Nephron progenitor cell (in vitro differentiated cells): ENCODE measurements around the gene WLS.

Experiments
- DNase-seq: peaks from one replicate; pipeline ENCODE4 v3.0.0; 2021
- H3K27ac Mint-ChIP-seq: 2 replicates; pipeline ENCODE4 v1.8.0; 2021; ENCODE audit warnings: mild to moderate bottlenecking, moderate library complexity, mixed read lengths
- H3K27me3 Mint-ChIP-seq: 2 replicates; pipeline ENCODE4 v1.8.0; 2021; ENCODE audit warnings: mild to moderate bottlenecking, low read depth, mixed read lengths; ENCODE audit not compliant: poor library complexity
- H3K36me3 Mint-ChIP-seq: 2 replicates; pipeline ENCODE4 v1.8.0; 2021; ENCODE audit warnings: low read depth, mixed read lengths
- H3K4me1 Mint-ChIP-seq: 2 replicates; pipeline ENCODE4 v1.8.0; 2021; ENCODE audit warnings: mixed read lengths
- H3K4me3 Mint-ChIP-seq: 2 replicates; pipeline ENCODE4 v1.8.0; 2021; ENCODE audit warnings: mild to moderate bottlenecking, moderate library complexity, mixed read lengths
- H3K9me3 Mint-ChIP-seq: 2 replicates; pipeline ENCODE4 v1.8.0; 2021; ENCODE audit warnings: mild to moderate bottlenecking, moderate library complexity, mixed read lengths
- TF ChIP-seq, protein P1 (sequence below): fragments of 200-600 bp; sonication (generic); IDR thresholded peaks from 2 replicates; pipeline ENCODE4 v1.5.0; 2021; ENCODE audit warnings: antibody characterized with exemption

The WLS gene

DNA sequence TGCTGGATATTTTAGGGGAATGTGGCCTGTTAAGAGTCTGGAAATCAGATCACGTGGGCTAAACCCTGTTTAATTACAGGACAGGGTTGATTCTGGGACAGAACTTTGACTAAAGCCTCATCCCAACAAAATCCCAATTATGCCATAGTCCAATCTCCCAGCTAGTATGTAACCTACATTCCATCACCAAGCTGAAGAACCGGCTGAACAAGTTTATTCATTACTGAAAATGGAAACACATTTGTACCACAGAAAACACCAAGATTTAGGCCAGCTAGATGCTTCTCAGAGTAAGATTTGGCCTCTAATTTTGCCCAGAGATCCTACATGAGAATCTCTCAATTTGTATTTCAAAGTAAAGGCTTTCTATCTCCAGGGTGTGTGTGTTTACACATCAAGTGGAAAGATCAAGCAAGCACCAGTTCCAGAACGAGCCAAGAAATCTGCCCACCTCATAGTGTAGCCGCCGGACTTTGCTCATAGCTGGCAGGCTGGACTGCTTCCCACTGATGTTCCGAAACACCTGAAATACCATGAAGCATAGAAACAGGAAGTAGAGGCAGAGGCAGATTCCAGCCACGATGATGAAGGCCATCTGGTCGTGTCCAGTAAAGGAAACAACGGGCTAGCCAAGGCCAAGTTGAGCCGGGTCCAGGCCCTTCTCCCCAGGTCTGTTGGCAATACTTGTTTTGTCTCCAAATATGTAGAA, 86.8 kb downstream of the WLS start:
- peaks cover 12% of the 10 kb centered on the region for H3K4me1 Mint-ChIP-seq
- H3K4me3 Mint-ChIP-seq: no peak overlapping the region
- no peaks in the 10 kb centered on the region for H3K9me3 Mint-ChIP-seq
- DNase-seq: no peak
- H3K27me3 Mint-ChIP-seq: peaks cover 3% of the 10 kb centered on the region
- TF ChIP-seq, protein P1, sequence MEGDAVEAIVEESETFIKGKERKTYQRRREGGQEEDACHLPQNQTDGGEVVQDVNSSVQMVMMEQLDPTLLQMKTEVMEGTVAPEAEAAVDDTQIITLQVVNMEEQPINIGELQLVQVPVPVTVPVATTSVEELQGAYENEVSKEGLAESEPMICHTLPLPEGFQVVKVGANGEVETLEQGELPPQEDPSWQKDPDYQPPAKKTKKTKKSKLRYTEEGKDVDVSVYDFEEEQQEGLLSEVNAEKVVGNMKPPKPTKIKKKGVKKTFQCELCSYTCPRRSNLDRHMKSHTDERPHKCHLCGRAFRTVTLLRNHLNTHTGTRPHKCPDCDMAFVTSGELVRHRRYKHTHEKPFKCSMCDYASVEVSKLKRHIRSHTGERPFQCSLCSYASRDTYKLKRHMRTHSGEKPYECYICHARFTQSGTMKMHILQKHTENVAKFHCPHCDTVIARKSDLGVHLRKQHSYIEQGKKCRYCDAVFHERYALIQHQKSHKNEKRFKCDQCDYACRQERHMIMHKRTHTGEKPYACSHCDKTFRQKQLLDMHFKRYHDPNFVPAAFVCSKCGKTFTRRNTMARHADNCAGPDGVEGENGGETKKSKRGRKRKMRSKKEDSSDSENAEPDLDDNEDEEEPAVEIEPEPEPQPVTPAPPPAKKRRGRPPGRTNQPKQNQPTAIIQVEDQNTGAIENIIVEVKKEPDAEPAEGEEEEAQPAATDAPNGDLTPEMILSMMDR: no peak
- peaks cover 50% of the 10 kb centered on the region for H3K36me3 Mint-ChIP-seq
- no peak overlapping the region for H3K27ac Mint-ChIP-seq

DNA sequence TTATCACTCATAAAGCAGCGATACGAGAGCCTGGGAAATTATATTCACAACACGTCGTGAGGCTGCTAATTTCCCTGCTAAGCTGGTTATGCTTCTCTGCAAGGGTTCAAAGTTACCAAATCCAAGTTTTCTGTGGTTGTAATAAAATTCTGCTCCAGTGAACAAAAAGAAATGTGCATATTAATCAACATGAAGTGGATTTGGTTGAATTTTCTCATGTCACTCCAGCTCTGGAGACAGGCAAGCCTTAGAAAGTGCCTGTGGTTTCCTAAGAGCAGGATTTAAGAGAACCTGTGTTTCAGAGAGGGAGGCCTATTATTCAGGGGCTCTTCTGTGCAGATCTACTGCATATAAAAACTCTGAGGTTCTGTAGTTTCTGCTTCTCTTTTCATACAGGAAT, 87.5 kb downstream of the WLS start:
- peaks cover 54% of the 10 kb centered on the region for H3K36me3 Mint-ChIP-seq
- no peak for DNase-seq
- H3K27me3 Mint-ChIP-seq: peaks cover 3% of the 10 kb centered on the region
- TF ChIP-seq, protein P1: no peak
- H3K27ac Mint-ChIP-seq: no peak overlapping the region
- peaks cover 12% of the 10 kb centered on the region for H3K4me1 Mint-ChIP-seq
- H3K4me3 Mint-ChIP-seq: no peak overlapping the region
- H3K9me3 Mint-ChIP-seq: no peaks in the 10 kb centered on the region

DNA sequence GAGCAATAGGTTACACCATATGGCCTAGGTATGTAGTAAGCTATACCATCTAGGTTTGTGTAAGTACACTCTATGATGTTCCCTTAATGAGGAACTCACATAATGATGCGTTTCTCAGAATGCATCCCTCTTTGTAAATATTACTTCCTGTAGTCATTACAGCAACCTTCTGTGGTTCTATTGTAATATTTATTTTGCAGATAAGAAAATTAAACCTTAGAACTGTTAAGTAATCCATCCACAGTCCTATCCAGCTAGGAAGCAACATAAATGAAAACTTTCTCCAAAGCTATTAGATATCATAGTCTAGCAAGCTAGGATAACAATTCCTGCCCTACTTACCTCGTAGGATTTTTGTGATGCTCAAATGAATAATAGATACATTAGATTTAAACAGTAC, 88.7 kb downstream of the WLS start:
- TF ChIP-seq, protein P1: no peak
- peaks cover 12% of the 10 kb centered on the region for H3K4me1 Mint-ChIP-seq
- no peaks in the 10 kb centered on the region for H3K9me3 Mint-ChIP-seq
- DNase-seq: no peak
- H3K27ac Mint-ChIP-seq: no peak overlapping the region
- no peak overlapping the region for H3K4me3 Mint-ChIP-seq
- peaks cover 55% of the 10 kb centered on the region for H3K36me3 Mint-ChIP-seq
- peaks cover 3% of the 10 kb centered on the region for H3K27me3 Mint-ChIP-seq

DNA sequence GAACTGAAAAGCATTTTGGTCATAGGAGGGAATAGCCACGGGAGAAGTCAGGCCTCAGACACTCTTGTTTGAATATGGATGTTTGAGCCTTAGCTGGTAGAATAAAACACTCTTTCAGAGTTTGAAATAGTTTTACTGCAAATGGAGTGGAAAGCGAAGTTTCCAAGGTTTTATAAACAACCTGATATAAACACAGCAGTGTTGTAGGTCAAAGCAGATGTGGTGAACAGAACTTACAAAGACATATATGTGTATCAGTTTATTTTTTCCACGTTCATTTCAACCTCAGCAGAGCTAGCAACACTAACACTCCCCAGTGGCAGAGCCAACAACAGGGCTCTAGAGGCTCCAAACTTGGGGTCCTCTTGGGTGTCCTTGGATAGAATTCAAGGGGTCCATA, 89.9 kb downstream of the WLS start:
- H3K27ac Mint-ChIP-seq: no peak overlapping the region
- H3K4me1 Mint-ChIP-seq: peaks cover 12% of the 10 kb centered on the region
- TF ChIP-seq, protein P1: no peak
- peaks cover 3% of the 10 kb centered on the region for H3K27me3 Mint-ChIP-seq
- peaks cover 52% of the 10 kb centered on the region for H3K36me3 Mint-ChIP-seq
- no peaks in the 10 kb centered on the region for H3K9me3 Mint-ChIP-seq
- no peak overlapping the region for H3K4me3 Mint-ChIP-seq
- no peak for DNase-seq

DNA sequence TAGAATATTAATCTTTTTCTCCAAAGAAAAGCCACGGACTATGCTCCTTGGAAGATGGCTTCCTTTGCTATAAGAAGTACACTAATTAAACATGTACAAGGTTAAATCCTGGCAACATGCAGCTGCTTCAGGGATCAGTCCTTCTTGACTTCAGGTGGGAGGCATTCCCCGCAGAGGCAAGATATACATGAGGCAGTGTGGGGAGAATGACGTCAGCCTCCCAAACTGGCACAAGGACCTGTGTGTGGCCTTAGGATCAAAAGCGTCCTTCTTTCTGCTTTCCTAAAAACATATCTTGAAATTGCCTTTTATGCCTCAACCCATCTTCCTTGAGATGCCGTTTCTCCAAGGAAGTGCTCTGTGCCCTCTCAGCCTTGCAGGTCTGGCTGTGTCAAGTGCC, 90.3 kb downstream of the WLS start:
- DNase-seq: no peak
- Mint-ChIP-seq H3K4me3 (no peak overlapping the region), H3K36me3 (peaks cover 52% of the 10 kb centered on the region), H3K4me1 (peaks cover 12% of the 10 kb centered on the region), H3K27me3 (peaks cover 3% of the 10 kb centered on the region), H3K27ac (no peak overlapping the region), H3K9me3 (no peaks in the 10 kb centered on the region)
- TF ChIP-seq, protein P1: no peak
